ENCODE results near the gene KIAA1143. TPM values are rescaled to one million over a fixed set of nuclear protein-coding genes. Genes with fewer than 3 reads are reported as not detected.

KIAA1143 gene
- total RNA-seq, 1 donor from 2014 or later = 12.0 TPM

DNA sequence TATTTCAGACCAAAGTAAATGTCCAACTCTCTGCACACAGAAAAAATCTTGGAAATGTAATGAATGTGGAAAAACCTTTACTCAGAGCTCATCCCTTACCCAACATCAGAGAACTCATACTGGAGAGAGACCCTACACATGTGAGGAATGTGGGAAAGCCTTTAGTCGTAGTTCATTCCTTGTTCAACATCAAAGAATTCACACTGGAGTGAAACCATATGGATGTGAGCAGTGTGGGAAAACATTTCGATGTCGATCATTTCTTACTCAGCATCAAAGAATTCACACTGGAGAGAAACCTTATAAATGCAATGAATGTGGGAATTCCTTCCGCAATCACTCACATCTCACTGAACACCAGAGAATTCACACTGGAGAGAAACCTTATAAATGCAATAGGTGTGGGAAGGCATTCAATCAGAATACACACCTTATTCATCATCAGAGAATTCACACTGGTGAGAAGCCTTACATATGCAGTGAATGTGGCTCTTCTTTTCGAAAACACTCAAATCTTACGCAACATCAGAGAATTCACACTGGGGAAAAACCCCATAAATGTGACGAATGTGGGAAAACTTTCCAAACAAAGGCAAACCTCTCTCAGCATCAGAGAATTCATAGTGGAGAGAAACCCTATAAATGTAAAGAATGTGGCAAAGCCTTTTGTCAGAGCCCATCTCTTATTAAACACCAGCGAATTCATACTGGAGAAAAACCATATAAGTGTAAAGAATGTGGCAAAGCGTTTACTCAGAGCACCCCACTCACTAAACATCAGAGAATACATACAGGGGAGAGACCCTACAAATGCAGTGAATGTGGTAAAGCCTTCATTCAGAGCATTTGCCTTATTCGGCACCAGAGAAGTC lies 40.0 kb downstream of the KIAA1143 start:
- Histone ChIP-seq H3K27ac (no peak overlapping the region), H3K4me3 (peak overlapping the region in 1 of 2 donors; percentile 4), H3K9me3 (peaks cover 85 to 99% of the 10 kb centered on the region in 2 donors), H3K4me1 (no peaks in the 10 kb centered on the region), H3K36me3 (peaks cover 35 to 55% of the 10 kb centered on the region in 2 donors), H3K27me3 (no peaks in the 10 kb centered on the region)
- DNase-seq (ENCODE audit: low spot score in 2 of 2) = no peak
- intact Hi-C loops (cut with DNase I) = no loop called here
- TF ChIP-seq, protein P1, sequence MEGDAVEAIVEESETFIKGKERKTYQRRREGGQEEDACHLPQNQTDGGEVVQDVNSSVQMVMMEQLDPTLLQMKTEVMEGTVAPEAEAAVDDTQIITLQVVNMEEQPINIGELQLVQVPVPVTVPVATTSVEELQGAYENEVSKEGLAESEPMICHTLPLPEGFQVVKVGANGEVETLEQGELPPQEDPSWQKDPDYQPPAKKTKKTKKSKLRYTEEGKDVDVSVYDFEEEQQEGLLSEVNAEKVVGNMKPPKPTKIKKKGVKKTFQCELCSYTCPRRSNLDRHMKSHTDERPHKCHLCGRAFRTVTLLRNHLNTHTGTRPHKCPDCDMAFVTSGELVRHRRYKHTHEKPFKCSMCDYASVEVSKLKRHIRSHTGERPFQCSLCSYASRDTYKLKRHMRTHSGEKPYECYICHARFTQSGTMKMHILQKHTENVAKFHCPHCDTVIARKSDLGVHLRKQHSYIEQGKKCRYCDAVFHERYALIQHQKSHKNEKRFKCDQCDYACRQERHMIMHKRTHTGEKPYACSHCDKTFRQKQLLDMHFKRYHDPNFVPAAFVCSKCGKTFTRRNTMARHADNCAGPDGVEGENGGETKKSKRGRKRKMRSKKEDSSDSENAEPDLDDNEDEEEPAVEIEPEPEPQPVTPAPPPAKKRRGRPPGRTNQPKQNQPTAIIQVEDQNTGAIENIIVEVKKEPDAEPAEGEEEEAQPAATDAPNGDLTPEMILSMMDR (IDR thresholded peaks at IDR 0.05) = no peak

DNA sequence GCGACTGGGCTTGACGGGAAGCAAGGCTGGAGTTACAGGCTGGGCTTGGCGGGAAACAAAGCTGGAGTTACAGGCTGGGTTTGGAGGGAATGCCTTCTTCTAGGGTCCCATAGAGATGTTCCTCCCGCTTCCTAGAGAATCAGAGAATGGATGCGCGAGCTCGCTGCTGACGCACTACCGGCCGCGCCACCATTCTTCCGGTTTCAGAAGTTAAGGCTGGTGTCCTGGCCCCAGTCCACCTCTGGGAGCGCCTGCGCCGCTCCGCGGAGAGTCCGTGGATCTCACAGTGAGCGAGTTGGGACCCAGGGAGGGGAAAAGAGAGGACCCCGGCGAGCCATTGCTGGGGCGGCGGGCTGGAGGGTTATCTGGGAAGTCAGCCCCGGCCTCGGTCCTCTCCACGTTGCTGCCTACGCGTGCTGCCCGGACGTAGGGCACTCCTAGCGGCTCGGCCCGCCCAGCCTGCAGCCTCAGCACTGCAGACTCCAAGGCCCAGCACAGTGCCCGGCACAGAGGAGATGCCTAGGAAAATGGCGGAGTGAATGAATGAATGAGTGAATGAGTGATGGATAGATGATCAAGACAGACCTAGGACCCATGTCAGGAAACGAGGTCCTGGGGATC lies 48.9 kb downstream of the KIAA1143 start, which contains the start of gene ZNF502:
Gene ZNF502, plus strand, starts transcription at position 206 of the 621 bp plus-strand sequence. CDS start 7,602 bp downstream, outside the sequence.
- peak within 1 kb of the TSS; percentile 65 to 67 for H3K27ac ChIP-seq
- peak within 1 kb of the TSS; percentile 63 to 87 for H3K4me3 ChIP-seq
- no peaks in the 10 kb centered on the region for H3K4me1 ChIP-seq
- TF ChIP-seq, protein P1 (IDR thresholded peaks at IDR 0.05) = peak in 2 of 3 experiments; percentile 22 to 32
- H3K9me3 ChIP-seq = peaks cover 29 to 36% of the 10 kb centered on the region in 2 donors
- H3K36me3 ChIP-seq = peaks cover 0 to 7% of the 10 kb centered on the region in 2 donors
- intact Hi-C loops (cut with DNase I) = loop anchor here (1.0 to 5.0 kb wide), 2 partner anchors 17 to 50 kb away; partner anchors contain the start of genes KIAA1143, KIF15 and ZNF501
- H3K27me3 ChIP-seq = no peaks in the 10 kb centered on the region
- DNase-seq (ENCODE audit: low spot score in 2 of 2) = peak; percentile 21 to 90

Other genes starting within 250 kb of the KIAA1143 start
- not detected for gene ZKSCAN7, start 206.4 kb downstream of the KIAA1143 start, total RNA-seq
- gene ZNF660, start 176.7 kb downstream of the KIAA1143 start, total RNA-seq = 0.43 TPM
- gene ZNF197, start 136.6 kb downstream of the KIAA1143 start, total RNA-seq = 18.1 TPM
- 4.8 TPM for gene ZNF35, start 112.9 kb downstream of the KIAA1143 start, total RNA-seq
- gene ZNF502, start 49.0 kb downstream of the KIAA1143 start, total RNA-seq = 6.5 TPM
- gene ZNF501, start 32.0 kb downstream of the KIAA1143 start, total RNA-seq = not detected
- gene KIF15, start 175 bp upstream of the KIAA1143 start, total RNA-seq = 0.64 TPM
- gene TMEM42, start 100.3 kb upstream of the KIAA1143 start, total RNA-seq = not detected
- gene TGM4, start 113.0 kb upstream of the KIAA1143 start, total RNA-seq = not detected
- 67.8 TPM for gene ZDHHC3, start 214.6 kb upstream of the KIAA1143 start, total RNA-seq
- gene EXOSC7, start 214.6 kb upstream of the KIAA1143 start, total RNA-seq = 51.2 TPM